ENCODE results near the gene RNU6-9. TPM values are rescaled to one million over a fixed set of nuclear protein-coding genes. Genes with fewer than 3 reads are reported as not detected.

The RNU6-9 gene
- total RNA-seq, 1 donor from 2014 or later = not detected

GRCh38 chr19:881385-882071 lies 11.8 kb upstream of the RNU6-9 start:
- Mint-ChIP-seq H3K9me3 (no peaks in the 10 kb centered on the region), H3K4me3 (no peak overlapping the region), H3K36me3 (peaks cover 5% of the 10 kb centered on the region), H3K27me3 (no peaks in the 10 kb centered on the region), H3K4me1 (ENCODE audit: unreplicated experiment) (no peaks in the 10 kb centered on the region), H3K27ac (no peak overlapping the region)
- no peak for TF ChIP-seq CTCF (conservative IDR thresholded peaks at IDR 0.05)
- DNase-seq (ENCODE audit: extremely low spot score, unreplicated experiment) = no peak

DNA sequence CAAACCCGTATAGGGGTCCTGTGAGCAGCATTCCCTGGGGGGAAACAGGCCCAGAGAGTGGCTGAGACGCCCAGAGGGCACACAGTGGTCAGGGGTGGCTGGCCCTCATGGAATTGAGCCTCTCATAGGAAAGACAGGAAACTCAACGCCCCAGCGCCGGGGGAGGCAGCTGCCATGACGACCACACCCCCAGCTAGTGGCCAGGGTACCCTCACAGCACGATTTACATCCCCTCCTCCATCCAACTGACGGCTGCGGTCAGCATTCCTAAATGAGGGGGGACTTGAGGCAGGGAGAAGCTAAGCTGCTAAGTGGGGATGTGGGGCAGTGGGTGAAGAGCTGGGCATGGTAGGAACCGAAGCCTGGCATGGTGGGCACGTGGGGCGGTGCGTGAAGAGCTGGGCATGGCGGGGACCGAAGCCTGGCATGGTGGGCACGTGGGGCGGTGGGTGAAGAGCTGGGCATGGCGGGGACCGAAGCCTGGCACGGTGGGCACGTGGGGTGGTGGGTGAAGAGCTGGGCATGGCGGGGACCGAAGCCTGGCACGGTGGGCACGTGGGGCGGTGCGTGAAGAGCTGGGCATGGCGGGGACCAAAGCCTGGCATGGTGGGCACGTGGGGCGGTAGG lies 10.3 kb upstream of the RNU6-9 start:
- H3K4me1 Mint-ChIP-seq (ENCODE audit: unreplicated experiment) = no peaks in the 10 kb centered on the region
- no peaks in the 10 kb centered on the region for H3K27me3 Mint-ChIP-seq
- H3K4me3 Mint-ChIP-seq = no peak overlapping the region
- H3K27ac Mint-ChIP-seq = no peak overlapping the region
- H3K36me3 Mint-ChIP-seq = peaks cover 5% of the 10 kb centered on the region
- DNase-seq (ENCODE audit: extremely low spot score, unreplicated experiment) = no peak
- TF ChIP-seq CTCF (conservative IDR thresholded peaks at IDR 0.05) = no peak
- no peaks in the 10 kb centered on the region for H3K9me3 Mint-ChIP-seq

DNA sequence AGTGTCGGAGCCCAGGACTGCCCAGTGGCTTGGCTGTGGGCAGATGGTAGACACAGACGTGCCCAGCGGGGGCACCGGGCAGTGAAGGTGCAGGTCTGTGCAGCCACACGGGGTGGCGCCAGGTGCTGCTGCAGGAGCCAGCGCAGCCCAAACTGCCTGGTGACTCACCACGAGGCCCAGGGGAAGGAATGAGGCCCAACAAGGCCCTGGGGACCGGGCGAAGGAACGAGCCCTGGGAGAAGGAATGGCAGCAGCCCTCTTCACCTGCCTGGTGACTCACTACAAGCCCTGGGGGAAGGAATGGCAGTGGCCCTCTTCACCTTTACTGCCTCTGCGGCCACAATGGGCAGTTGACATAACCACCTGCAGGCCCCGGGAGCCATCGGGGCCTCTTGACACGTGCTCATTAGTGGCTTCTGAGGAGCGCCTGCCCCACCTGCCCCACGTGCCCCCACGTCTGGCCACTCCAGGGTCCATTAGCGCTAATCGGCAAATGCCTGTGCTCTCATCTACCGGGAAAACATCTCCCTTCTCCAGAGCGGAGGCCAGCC lies 9.5 kb upstream of the RNU6-9 start:
- Mint-ChIP-seq H3K4me1 (ENCODE audit: unreplicated experiment) (no peaks in the 10 kb centered on the region), H3K4me3 (no peak overlapping the region), H3K27me3 (no peaks in the 10 kb centered on the region), H3K27ac (no peak overlapping the region), H3K9me3 (no peaks in the 10 kb centered on the region), H3K36me3 (peaks cover 5% of the 10 kb centered on the region)
- DNase-seq (ENCODE audit: extremely low spot score, unreplicated experiment) = no peak
- TF ChIP-seq CTCF (conservative IDR thresholded peaks at IDR 0.05) = no peak

- no peak for TF ChIP-seq CTCF (conservative IDR thresholded peaks at IDR 0.05)
- H3K4me1 Mint-ChIP-seq (ENCODE audit: unreplicated experiment) = no peaks in the 10 kb centered on the region
- DNase-seq (ENCODE audit: extremely low spot score, unreplicated experiment) = no peak
- peaks cover 5% of the 10 kb centered on the region for H3K36me3 Mint-ChIP-seq
- H3K27me3 Mint-ChIP-seq = no peaks in the 10 kb centered on the region
- no peaks in the 10 kb centered on the region for H3K9me3 Mint-ChIP-seq
- no peak overlapping the region for H3K27ac Mint-ChIP-seq
- H3K4me3 Mint-ChIP-seq = no peak overlapping the region
These were observed 8.7 kb upstream of the RNU6-9 start for GRCh38 chr19:884420-885211.

DNA sequence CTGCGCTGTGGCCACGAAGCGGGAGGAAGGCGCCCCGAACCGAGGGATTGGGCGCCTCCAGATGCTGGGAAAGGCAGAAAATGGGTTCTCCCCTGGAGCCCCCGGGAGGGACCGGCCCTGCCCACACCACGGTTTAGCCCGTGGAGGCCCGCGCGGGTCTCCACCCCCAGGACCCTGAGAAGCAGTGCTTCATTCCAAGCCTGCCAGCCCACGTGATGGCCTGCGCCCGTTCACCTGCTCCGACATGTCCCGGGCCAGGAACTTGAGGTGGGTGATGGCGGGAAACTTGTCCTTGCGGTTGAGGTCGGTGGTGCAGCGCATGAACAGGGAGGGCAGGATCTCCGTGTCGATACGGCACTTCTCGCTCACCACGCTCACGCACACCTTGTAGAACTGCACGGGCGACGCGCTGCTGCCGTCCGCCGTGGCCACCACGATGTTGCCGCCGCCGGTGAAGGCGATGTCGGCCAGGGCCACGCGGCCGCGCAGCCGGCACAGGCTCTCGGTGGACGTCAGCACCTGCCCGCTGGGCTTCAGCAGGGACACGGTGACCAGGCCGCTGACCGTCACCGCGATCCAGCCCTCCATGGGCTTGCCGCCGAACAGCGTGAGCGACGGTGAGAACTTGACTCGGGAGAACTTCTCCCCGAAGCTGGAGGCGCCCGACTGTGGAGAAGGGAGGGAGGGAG lies 7.6 kb upstream of the RNU6-9 start:
- Mint-ChIP-seq H3K9me3 (no peaks in the 10 kb centered on the region), H3K36me3 (peaks cover 5% of the 10 kb centered on the region), H3K27ac (no peak overlapping the region), H3K27me3 (no peaks in the 10 kb centered on the region), H3K4me3 (no peak overlapping the region), H3K4me1 (ENCODE audit: unreplicated experiment) (no peaks in the 10 kb centered on the region)
- DNase-seq (ENCODE audit: extremely low spot score, unreplicated experiment) = no peak
- no peak for TF ChIP-seq CTCF (conservative IDR thresholded peaks at IDR 0.05)

Data from type B pancreatic cell (in vitro differentiated cells).